A673 (cell line): ENCODE results near the gene MSH3.

Experiments used
- EZH2 ChIP-seq: fragments of 200-600 bp; sonication (generic); IDR thresholded peaks from 2 replicates; pipeline ENCODE4 v1.6.1; 2017; ENCODE audit warnings: borderline replicate concordance, low read depth, mild to moderate bottlenecking, mixed read lengths, antibody characterized with exemption, low read length; ENCODE audit not compliant: poor library complexity, severe bottlenecking
- TF ChIP-seq, protein P1 (sequence below): fragments of 300-800, 200-600 bp; sonication (generic); conservative IDR thresholded peaks from 2 replicates; pipeline ENCODE4 v1.5.1; 2017; ENCODE audit warnings: low read depth, mild to moderate bottlenecking, antibody characterized with exemption, low read length, moderate library complexity, mixed read lengths

DNA sequence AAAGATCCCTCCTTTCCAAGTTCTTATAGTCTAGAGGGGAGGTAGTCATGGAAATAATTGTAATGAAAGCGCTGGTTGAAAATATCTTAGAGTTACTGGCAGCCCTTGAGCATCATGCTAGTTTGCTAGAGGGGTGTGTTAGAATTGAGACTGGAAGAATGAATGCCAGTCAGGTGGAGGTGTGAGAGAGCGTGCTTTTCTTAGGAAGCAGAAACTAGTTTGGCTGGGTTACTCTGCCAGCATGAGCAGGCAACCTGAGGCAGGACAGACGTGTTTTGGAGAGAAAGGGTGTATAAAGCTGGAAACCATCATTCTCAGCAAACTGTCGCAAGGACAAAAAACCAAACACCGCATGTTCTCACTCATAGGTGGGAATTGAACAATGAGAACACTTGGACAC, 43.9 kb downstream of the MSH3 start:
- TF ChIP-seq, protein P1, sequence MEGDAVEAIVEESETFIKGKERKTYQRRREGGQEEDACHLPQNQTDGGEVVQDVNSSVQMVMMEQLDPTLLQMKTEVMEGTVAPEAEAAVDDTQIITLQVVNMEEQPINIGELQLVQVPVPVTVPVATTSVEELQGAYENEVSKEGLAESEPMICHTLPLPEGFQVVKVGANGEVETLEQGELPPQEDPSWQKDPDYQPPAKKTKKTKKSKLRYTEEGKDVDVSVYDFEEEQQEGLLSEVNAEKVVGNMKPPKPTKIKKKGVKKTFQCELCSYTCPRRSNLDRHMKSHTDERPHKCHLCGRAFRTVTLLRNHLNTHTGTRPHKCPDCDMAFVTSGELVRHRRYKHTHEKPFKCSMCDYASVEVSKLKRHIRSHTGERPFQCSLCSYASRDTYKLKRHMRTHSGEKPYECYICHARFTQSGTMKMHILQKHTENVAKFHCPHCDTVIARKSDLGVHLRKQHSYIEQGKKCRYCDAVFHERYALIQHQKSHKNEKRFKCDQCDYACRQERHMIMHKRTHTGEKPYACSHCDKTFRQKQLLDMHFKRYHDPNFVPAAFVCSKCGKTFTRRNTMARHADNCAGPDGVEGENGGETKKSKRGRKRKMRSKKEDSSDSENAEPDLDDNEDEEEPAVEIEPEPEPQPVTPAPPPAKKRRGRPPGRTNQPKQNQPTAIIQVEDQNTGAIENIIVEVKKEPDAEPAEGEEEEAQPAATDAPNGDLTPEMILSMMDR = no peak
- no peak for TF ChIP-seq EZH2
